Measurements from ENCODE around the gene QRICH1. TPM values are rescaled to one million over a fixed set of nuclear protein-coding genes. Genes with fewer than 3 reads are reported as not detected.

The QRICH1 gene
- total and polyA plus RNA-seq, 2 donors (not counting 3 experiments of a cell fraction or from before 2014, with no cell fraction given) = 89.7 to 116 TPM

- intact Hi-C loops (cut with micrococcal nuclease) (loop anchor here (1.0 kb wide), 3 partner anchors 13 to 74 kb away; partner anchors contain the start of genes QRICH1 and WDR6), dilution Hi-C loops (cut with MboI; ENCODE audit: extremely low pct_ligation_motif_present, low sequenced_read_pairs) (no loop called here)
- CTCF ChIA-PET = interaction anchor here (0.6 to 8.3 kb wide), 7 partner anchors 9 to 429 kb away, joined by 3 to 127 read pairs (median 3); partner anchors contain the start of genes P4HTM and WDR6
- peaks cover 31% of the 10 kb centered on the region for H3K4me1 ChIP-seq (ENCODE audit: control insufficient read depth, extremely low read depth, insufficient read depth, low read length)
- TF ChIP-seq POLR2A (IDR thresholded peaks at IDR 0.05; ENCODE audit: low read depth, low read length) (no peak), MYC (IDR thresholded peaks at IDR 0.05; ENCODE audit: low read depth, low read length) (no peak), EZH2 (IDR thresholded peaks at IDR 0.05; ENCODE audit: borderline replicate concordance, low read depth, low read length, severe bottlenecking) (no peak), POLR2AphosphoS5 (IDR thresholded peaks at IDR 0.05; ENCODE audit: insufficient read depth, low read depth, low read length) (no peak), JUN (IDR thresholded peaks at IDR 0.05; ENCODE audit: borderline replicate concordance, insufficient read depth, insufficient read length, low read depth) (no peak), FOS (IDR thresholded peaks at IDR 0.05; ENCODE audit: borderline replicate concordance, insufficient read depth, low read length) (no peak), MAX (IDR thresholded peaks at IDR 0.05; ENCODE audit: insufficient read depth, insufficient read length) (no peak), GATA2 (IDR thresholded peaks at IDR 0.05; ENCODE audit: insufficient read depth, insufficient read length, low read depth, low read length) (no peak)
- TF ChIP-seq, protein P1, sequence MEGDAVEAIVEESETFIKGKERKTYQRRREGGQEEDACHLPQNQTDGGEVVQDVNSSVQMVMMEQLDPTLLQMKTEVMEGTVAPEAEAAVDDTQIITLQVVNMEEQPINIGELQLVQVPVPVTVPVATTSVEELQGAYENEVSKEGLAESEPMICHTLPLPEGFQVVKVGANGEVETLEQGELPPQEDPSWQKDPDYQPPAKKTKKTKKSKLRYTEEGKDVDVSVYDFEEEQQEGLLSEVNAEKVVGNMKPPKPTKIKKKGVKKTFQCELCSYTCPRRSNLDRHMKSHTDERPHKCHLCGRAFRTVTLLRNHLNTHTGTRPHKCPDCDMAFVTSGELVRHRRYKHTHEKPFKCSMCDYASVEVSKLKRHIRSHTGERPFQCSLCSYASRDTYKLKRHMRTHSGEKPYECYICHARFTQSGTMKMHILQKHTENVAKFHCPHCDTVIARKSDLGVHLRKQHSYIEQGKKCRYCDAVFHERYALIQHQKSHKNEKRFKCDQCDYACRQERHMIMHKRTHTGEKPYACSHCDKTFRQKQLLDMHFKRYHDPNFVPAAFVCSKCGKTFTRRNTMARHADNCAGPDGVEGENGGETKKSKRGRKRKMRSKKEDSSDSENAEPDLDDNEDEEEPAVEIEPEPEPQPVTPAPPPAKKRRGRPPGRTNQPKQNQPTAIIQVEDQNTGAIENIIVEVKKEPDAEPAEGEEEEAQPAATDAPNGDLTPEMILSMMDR (IDR thresholded peaks at IDR 0.05; ENCODE audit: extremely low read depth in 1 of 2, insufficient read depth in 1 of 2, low read depth in 1 of 2, low read length in 2 of 2) = no peak
- peak overlapping the region; percentile 59 for H2AFZ ChIP-seq (ENCODE audit: low read depth, low read length)
- H3K9me3 ChIP-seq (replicated peaks; ENCODE audit: control insufficient read depth, insufficient read depth, low read length) = no peaks in the 10 kb centered on the region
- H3K79me2 ChIP-seq (ENCODE audit: control insufficient read depth, insufficient read depth, low read length) = peaks cover 31% of the 10 kb centered on the region
- BruUV-seq (replicated peaks) = TSS peak; percentile 60
- peak overlapping the region; percentile 96 for H3K9ac ChIP-seq (replicated peaks; ENCODE audit: extremely low read depth, insufficient read depth, low read length)
- H4K20me1 ChIP-seq (replicated peaks; ENCODE audit: control insufficient read depth, extremely low read depth, insufficient read depth, low read length) = no peaks in the 10 kb centered on the region
- DNase-seq (ENCODE audit: low read depth, low spot score) (peak; percentile 23), FAIRE-seq (peak; percentile 64)
- peak overlapping the region; percentile 54 for H3K4me2 ChIP-seq (ENCODE audit: insufficient read depth, low read length)
- no peaks in the 10 kb centered on the region for H3K27me3 ChIP-seq (ENCODE audit: control insufficient read depth in 2 of 2, insufficient read depth in 2 of 2, low read length in 2 of 2)
- peaks cover 7 to 29% of the 10 kb centered on the region in 2 experiments for H3K36me3 ChIP-seq (ENCODE audit: control insufficient read depth in 2 of 2, extremely low read depth in 1 of 2, insufficient read depth in 2 of 2, low read length in 2 of 2)
- H3K27ac ChIP-seq (ENCODE audit: insufficient read depth, low read depth, low read length) = peak overlapping the region; percentile 95
- H3K9me1 ChIP-seq (replicated peaks; ENCODE audit: control insufficient read depth, extremely low read depth, insufficient read depth, low read length) = no peaks in the 10 kb centered on the region
- POLR2A ChIA-PET = interaction anchor here (0.6 to 3.8 kb wide), 10 partner anchors 9 to 352 kb away, joined by 3 to 19 read pairs (median 6); partner anchors contain the start of genes IMPDH2, P4HTM, QRICH1 and WDR6
- H3K4me3 ChIP-seq (replicated peaks in 1 of 3; ENCODE audit: insufficient read depth in 1 of 3, low read depth in 1 of 3, low read length in 3 of 3) = peak overlapping the region; percentile 56 to 59 (median 57)
These were observed 73.3 kb downstream of the QRICH1 start for GRCh38 chr3:49020330-49021212.
